Hepatocyte (in vitro differentiated cells): Measurements from ENCODE around the gene UBXN11. TPM values are rescaled to one million over a fixed set of nuclear protein-coding genes. Genes with fewer than 3 reads are reported as not detected.

ENCODE experiments used
- DNase-seq: peaks from one replicate; pipeline ENCODE4 v3.0.0-alpha.2; 2016; ENCODE audit warnings: low spot score
- H2AFZ ChIP-seq: fragments of 200-600 bp; sonication (generic); 2 replicates; pipeline ENCODE4 v1.6.0; 2016; ENCODE audit warnings: antibody characterized with exemption, mild to moderate bottlenecking
- H3K27ac ChIP-seq: fragments of 200-600 bp; sonication (generic); 2 replicates; pipeline ENCODE4 v1.5.1; 2016; ENCODE audit warnings: mild to moderate bottlenecking
- H3K27me3 ChIP-seq: fragments of 200-600 bp; sonication (generic); 2 replicates; pipeline ENCODE4 v1.6.1; 2016
- H3K36me3 ChIP-seq: fragments of 200-600 bp; sonication (generic); replicated peaks from 2 replicates; pipeline ENCODE4 v1.5.1; 2016; ENCODE audit warnings: low read depth; ENCODE audit not compliant: insufficient read depth
- H3K4me1 ChIP-seq: fragments of 200-600 bp; sonication (generic); 2 replicates; pipeline ENCODE4 v1.5.1; 2016; ENCODE audit warnings: mild to moderate bottlenecking, moderate library complexity; ENCODE audit not compliant: insufficient read depth
- H3K4me2 ChIP-seq: fragments of 200-600 bp; sonication (generic); 2 replicates; pipeline ENCODE4 v1.6.0; 2016
- H3K4me3 ChIP-seq: fragments of 200-600 bp; sonication (generic); 2 replicates; pipeline ENCODE4 v1.5.1; 2016; ENCODE audit warnings: mild to moderate bottlenecking
- H3K79me2 ChIP-seq: fragments of 200-600 bp; sonication (generic); 2 replicates; pipeline ENCODE4 v1.6.0; 2017; ENCODE audit warnings: mild to moderate bottlenecking
- H3K9me2 ChIP-seq: fragments of 200-600 bp; sonication (generic); replicated peaks from 2 replicates; pipeline ENCODE4 v1.6.0; 2017; ENCODE audit warnings: mild to moderate bottlenecking; ENCODE audit not compliant: insufficient read depth
- H3K9me3 ChIP-seq: fragments of 200-600 bp; sonication (generic); 2 replicates; pipeline ENCODE4 v1.5.1; 2016; ENCODE audit warnings: low read depth, mild to moderate bottlenecking
- H4K20me1 ChIP-seq: fragments of 200-600 bp; sonication (generic); 2 replicates; pipeline ENCODE4 v1.6.0; 2016; ENCODE audit warnings: mild to moderate bottlenecking; ENCODE audit not compliant: insufficient read depth, poor library complexity, severe bottlenecking
- EZH2 ChIP-seq: fragments of 200-600 bp; sonication (generic); IDR thresholded peaks from 2 replicates; pipeline ENCODE4 v1.6.1; 2016; ENCODE audit warnings: antibody characterized with exemption, mild to moderate bottlenecking, borderline replicate concordance
- EZH2phosphoT487 ChIP-seq: fragments of 200-600 bp; sonication (generic); IDR thresholded peaks from one replicate; pipeline ENCODE4 v1.6.1; 2018; ENCODE audit warnings: antibody characterized with exemption, mild to moderate bottlenecking, low read depth, moderate library complexity; ENCODE audit not compliant: unreplicated experiment, severe bottlenecking
- WGBS: methylation state at CpG from one replicate; pipeline ENCODE4 v1.1.6; 2016; ENCODE audit warnings: low lambda C conversion rate; ENCODE audit errors: missing lambda C conversion rate; 5-methylcytosine and 5-hydroxymethylcytosine counted together
- polyA plus RNA-seq: library from polyadenylated mRNA; unstranded; fragments of >200 nt; fragmentation: Nextera tagmentation; extraction: Ambion mirVana; gene quantifications from 2 replicates; pipeline ENCODE4 v1.2.1, GENCODE V29; 2016
- total RNA-seq: library from RNA; depleted of rRNA; stranded (reverse); fragments of >200 nt; gene quantifications from 2 replicates; pipeline ENCODE4 v1.2.3, GENCODE V29; 2014
- TF ChIP-seq, protein P1 (sequence below): fragments of 200-600 bp; sonication (generic); IDR thresholded peaks from 2 replicates; pipeline ENCODE4 v1.5.1; 2016; ENCODE audit warnings: antibody characterized with exemption, mild to moderate bottlenecking; ENCODE audit not compliant: poor library complexity

The UBXN11 gene
- total and polyA plus RNA-seq, 2 experiments from 2014 or later, result 3.1 to 17.1 TPM

DNA sequence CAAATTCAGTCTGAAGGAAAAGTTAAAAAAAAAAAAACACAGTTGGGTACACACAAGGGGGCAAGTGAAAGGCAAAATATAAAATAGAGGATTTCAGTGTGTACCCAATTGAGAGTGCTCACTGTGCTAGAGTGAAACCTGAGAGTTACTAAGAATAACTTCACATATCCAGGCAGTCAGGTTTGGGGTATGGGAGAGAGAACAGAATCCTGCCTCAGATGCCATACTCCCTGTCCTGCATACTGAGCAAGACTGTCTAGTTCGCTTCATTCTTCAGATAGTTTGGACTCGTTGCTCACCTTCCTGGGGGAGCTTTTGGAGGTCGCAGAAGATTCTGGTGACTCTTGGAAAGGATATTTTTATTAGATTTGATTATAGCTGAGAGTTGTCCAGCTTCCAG lies 52.0 kb downstream of the UBXN11 start:
- Histone ChIP-seq H4K20me1 (no peaks in the 10 kb centered on the region), H3K9me3 (no peaks in the 10 kb centered on the region), H2AFZ (no peak overlapping the region), H3K27ac (no peak overlapping the region), H3K27me3 (no peaks in the 10 kb centered on the region), H3K4me3 (no peak overlapping the region), H3K4me1 (no peaks in the 10 kb centered on the region), H3K4me2 (no peak overlapping the region), H3K9me2 (no peaks in the 10 kb centered on the region), H3K36me3 (no peaks in the 10 kb centered on the region), H3K79me2 (no peaks in the 10 kb centered on the region)
- TF ChIP-seq EZH2phosphoT487, result no peak
- no peak for DNase-seq
- WGBS, result 84% methylated on average over 3 of the region's 3 CpGs

DNA sequence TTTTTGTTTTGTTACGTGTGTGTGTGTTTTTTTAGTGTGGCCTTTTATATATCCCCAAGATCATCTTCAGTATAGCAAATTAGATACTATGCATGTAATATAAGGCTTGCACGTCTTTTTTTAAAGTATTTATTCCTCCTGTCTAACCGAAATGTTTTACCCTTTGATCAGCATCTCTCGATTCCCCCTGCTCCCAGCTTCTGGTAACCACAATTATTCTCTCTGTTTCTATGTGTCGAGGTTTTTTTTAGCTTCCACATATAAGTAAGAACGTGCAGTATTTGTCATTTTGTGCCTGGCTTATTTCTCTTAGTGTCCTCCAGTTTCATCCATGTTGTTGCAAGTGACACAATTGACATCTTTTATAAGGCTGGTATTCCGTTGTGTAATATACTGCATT lies 53.7 kb downstream of the UBXN11 start:
- no peak for DNase-seq
- Histone ChIP-seq H3K36me3 (no peaks in the 10 kb centered on the region), H3K4me1 (no peaks in the 10 kb centered on the region), H3K9me3 (no peaks in the 10 kb centered on the region), H4K20me1 (no peaks in the 10 kb centered on the region), H3K4me3 (no peak overlapping the region), H3K27ac (no peak overlapping the region), H2AFZ (no peak overlapping the region), H3K9me2 (no peaks in the 10 kb centered on the region), H3K27me3 (no peaks in the 10 kb centered on the region), H3K79me2 (no peaks in the 10 kb centered on the region), H3K4me2 (no peak overlapping the region)
- TF ChIP-seq, protein P1, sequence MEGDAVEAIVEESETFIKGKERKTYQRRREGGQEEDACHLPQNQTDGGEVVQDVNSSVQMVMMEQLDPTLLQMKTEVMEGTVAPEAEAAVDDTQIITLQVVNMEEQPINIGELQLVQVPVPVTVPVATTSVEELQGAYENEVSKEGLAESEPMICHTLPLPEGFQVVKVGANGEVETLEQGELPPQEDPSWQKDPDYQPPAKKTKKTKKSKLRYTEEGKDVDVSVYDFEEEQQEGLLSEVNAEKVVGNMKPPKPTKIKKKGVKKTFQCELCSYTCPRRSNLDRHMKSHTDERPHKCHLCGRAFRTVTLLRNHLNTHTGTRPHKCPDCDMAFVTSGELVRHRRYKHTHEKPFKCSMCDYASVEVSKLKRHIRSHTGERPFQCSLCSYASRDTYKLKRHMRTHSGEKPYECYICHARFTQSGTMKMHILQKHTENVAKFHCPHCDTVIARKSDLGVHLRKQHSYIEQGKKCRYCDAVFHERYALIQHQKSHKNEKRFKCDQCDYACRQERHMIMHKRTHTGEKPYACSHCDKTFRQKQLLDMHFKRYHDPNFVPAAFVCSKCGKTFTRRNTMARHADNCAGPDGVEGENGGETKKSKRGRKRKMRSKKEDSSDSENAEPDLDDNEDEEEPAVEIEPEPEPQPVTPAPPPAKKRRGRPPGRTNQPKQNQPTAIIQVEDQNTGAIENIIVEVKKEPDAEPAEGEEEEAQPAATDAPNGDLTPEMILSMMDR, result no peak
- no peak for TF ChIP-seq EZH2
- TF ChIP-seq EZH2phosphoT487, result no peak
- WGBS, result 79% methylated on average over 7 of the region's 7 CpGs

DNA sequence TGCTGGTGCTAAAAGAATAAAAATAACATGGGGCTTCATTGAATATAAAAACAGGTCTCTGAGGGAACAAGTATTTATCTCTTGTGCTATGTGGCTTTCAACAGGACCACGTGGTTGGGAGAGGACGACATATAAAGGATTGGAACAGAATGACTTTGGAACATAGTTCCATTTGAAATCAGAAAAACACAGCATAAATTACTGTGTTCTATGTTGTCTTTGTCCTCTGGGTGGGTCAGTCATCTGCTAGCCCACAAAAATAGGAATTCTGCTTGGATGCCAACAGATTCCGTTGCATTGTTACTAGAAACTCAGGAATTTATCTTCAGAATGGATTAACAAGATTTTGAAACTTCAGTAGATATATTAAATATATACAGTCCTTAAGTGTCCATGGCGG lies 66.5 kb downstream of the UBXN11 start:
- Histone ChIP-seq H3K4me3 (no peak overlapping the region), H2AFZ (no peak overlapping the region), H3K4me1 (peaks cover 5% of the 10 kb centered on the region), H3K27ac (no peak overlapping the region), H4K20me1 (no peaks in the 10 kb centered on the region), H3K4me2 (no peak overlapping the region), H3K36me3 (no peaks in the 10 kb centered on the region), H3K9me2 (no peaks in the 10 kb centered on the region), H3K27me3 (no peaks in the 10 kb centered on the region), H3K9me3 (no peaks in the 10 kb centered on the region), H3K79me2 (peaks cover 68% of the 10 kb centered on the region)
- WGBS, result 95% methylated on average over 4 of the region's 4 CpGs
- no peak for DNase-seq
- TF ChIP-seq EZH2phosphoT487 (no peak), EZH2 (no peak)
- TF ChIP-seq, protein P1, result no peak

DNA sequence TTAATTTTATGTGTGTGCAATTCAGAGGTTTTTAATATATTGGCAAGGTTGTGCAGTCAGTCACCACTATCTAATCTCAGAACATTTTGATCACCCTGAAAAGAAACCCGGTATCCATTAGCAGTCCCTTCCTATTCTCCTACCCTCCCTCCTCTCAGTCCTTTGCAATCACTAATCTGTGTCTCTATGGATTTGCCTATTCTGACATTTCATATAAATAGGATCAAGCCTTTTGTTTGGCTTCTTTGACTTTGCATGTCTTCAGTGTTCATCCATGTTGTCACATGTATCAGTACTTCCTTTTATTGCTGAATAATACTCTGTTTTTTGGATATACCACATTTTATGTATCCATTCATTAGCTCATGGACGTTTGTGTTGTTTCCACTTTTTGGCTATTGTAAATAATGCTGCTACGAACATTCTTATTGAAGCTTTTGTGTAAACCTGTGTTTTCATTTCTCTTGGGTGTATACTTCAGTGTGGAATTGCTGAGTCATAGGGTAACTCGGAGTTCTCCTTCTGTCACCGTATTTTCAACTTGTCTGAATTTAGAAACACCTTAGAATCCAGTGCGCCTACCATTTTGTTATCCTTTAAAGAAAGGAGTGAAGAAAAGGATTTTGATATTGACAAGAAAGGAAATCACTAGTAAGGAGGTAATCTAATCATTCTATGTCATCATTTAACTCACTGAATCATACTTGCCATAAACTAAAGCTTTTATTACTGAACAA lies 69.0 kb downstream of the UBXN11 start:
- DNase-seq, result no peak
- Histone ChIP-seq H4K20me1 (no peaks in the 10 kb centered on the region), H2AFZ (no peak overlapping the region), H3K9me2 (no peaks in the 10 kb centered on the region), H3K27ac (no peak overlapping the region), H3K4me1 (peaks cover 5% of the 10 kb centered on the region), H3K27me3 (no peaks in the 10 kb centered on the region), H3K36me3 (no peaks in the 10 kb centered on the region), H3K79me2 (peaks cover 61% of the 10 kb centered on the region), H3K4me3 (no peak overlapping the region), H3K9me3 (no peaks in the 10 kb centered on the region), H3K4me2 (peak overlapping the region; percentile 1)
- WGBS, result 81% methylated on average over 6 of the region's 6 CpGs
- TF ChIP-seq EZH2 (no peak), EZH2phosphoT487 (no peak)
- TF ChIP-seq, protein P1, result no peak
